UCSD-AML1 (cell line): Measurements from ENCODE around the gene CD164L2.
"Not testable (repeated sequence)": the region's sequence is repeated elsewhere in the genome, so short reads cannot be mapped to it uniquely, and the experiment has no call there.

Experiments
- DNase-seq: peaks from one replicate; lab custom pipeline; 2025; ENCODE audit not compliant: unreplicated experiment; lab: John Stamatoyannopoulos, UW

CD164L2 gene

GRCh38 chr1:27383039-27383605 lies at the start of gene CD164L2:
Gene CD164L2 (minus strand): TSS chr1:27383333. CDS start chr1:27383239, 94 bp downstream.
- DNase-seq = no peak

DNA sequence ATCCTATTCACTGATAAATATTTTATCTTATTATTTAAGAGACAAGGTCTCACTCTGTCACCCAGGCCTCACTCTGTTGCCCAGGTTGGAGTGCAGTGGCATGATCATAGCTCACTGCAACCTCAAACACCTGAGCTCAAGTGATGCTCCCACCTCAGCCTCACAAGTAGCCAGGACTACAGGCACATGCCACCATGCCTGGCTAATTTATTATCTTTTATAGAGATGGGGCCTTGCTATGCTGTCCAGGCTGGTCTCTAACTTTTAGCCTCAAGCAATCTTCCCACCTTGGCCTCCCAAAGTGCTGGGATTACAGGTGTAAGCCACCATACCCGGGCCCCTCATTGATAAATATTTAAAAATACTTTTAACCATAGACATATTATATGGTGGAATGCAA lies 49.6 kb upstream of the CD164L2 start:
- not testable (repeated sequence) for DNase-seq

GRCh38 chr1:27431601-27431940 lies 48.4 kb upstream of the CD164L2 start:
- DNase-seq = no peak

DNA sequence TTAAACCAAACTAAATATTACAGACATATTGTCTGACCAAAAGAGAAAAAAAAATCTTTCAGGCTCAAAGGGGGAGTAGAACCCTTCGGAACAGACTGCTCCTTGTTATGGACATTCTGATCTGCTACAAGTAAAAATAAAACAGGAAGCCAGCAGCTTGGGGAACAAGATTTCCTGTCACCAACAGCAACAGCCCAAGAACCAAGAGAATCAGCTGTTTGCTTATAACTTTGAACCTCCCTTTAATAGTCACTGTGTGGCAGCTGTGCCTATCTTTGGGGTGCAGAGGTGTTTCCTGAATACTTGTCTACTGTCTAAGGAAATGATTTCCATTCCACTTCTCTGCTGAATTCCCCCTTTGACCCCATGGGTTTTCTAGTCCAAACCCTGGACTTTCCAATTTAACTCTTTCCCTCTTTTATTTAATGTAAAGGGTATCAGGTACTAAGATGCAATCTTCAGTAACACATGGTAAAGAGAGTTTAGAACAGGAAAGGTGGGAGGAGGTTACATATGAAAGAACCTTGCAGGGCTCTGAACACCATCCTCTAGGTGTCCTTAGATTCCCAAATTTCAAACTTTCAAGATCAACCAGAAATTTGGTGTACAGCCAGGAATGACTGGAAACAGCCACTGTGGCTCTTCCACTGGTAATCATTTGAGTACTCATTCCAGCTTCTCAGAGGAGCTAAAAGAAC lies 47.9 kb upstream of the CD164L2 start:
- DNase-seq = peak; percentile 15

- DNase-seq = no peak
Observed at GRCh38 chr1:27429029-27429425, 45.9 kb upstream of the CD164L2 start.

DNA sequence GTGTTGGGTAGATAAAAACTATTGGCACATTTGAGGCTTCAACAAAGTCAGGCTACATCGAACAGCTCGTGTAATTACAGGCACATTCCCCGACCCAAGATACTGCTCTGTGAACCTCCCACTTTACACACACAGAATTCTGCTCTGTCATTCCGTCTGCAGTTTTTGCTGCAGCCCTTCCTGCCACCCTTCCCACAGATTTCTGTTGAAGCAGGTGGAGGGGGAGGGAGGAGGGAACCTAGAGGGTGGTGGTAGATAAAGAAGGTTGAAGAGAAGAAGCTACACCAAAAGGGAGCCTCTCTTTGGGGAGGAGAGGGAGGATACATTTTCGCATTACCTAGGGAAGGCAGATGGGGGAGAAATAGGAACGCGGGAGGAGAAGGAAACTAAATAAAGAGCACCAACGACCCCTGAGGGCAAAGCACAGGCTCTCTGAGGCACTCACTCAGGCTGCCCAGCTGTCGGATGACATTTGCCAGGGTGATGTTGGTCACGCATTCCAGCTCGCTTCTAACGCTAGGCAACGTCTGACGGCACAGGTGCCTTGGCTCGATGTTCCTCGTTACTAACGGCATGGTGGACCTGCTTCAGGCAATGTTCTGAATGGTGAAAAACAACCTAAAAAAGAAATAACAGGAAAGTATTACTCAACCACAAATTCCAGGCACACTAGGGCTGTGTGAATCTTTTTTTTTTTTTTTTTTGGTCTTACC lies 45.3 kb upstream of the CD164L2 start:
- peak; percentile 49 for DNase-seq

GRCh38 chr1:27427816-27428315 lies 44.7 kb upstream of the CD164L2 start:
- DNase-seq = no peak

GRCh38 chr1:27427329-27427728 lies 44.2 kb upstream of the CD164L2 start:
- no peak for DNase-seq

GRCh38 chr1:27423709-27424108 lies 40.6 kb upstream of the CD164L2 start:
- no peak for DNase-seq

DNA sequence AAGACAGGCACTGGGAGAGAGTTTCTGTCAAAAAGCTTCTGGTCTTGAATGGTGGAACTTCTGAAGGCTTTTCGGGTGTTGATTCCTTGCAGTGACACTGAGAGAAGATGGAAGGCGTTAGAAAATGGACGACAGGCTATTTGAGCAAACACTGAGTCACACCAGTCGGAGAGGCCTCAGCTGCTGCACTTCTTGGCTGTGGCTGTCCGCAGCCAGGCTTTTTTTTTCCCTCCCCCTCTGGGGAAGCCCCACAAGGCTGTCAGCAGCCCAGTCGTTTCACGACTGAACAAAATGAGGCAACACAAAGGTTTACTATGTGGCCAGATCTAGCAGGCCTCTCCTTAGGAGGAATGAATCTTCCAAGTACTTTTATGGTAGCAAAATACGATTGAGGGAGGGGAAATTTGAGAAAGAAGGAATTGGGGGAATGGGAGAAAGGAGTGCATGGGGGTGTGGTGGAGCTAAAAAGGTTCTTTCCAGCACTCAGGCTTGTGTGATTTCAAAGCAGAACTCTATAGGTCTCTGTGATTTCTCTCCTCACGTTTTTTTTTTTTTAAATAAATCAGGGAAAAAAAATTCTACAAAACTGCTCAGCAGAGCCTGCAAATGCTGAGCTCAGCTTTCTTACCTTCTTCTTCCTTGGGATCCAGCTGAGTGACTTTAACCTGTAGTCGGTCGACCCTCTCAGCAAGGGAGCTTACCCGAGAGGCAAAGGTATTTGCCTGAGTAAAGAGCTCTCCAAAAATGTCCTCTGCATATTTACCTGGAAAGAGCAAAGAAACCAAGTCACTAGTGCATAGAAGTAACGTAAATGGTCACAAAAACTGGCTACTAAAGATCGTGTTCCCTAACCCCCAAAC lies 35.4 kb upstream of the CD164L2 start:
- no peak for DNase-seq

- DNase-seq = no peak
Observed at GRCh38 chr1:27417713-27418112, 34.6 kb upstream of the CD164L2 start.

- peak; percentile 47 for DNase-seq
Observed at GRCh38 chr1:27416387-27417111, 33.4 kb upstream of the CD164L2 start.

DNA sequence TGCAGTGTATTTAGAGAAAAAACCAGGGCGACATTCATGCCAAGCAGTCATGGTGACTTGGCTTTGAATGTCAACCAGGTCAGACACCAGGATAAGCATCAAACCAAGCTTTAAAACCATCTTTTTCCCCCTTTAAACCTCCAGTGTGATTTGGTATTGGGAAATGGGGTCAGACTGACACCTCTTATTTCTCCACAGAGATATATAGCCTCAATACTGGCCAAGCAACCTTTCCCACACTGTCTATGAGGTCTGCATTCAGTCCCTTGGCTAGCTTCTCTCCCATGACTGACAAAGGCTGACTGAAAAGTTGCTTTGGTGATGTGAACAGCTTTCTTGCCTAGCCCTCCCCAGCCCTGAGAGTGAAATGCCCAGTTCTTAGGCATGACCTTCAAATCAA lies 31.0 kb upstream of the CD164L2 start:
- no peak for DNase-seq

DNA sequence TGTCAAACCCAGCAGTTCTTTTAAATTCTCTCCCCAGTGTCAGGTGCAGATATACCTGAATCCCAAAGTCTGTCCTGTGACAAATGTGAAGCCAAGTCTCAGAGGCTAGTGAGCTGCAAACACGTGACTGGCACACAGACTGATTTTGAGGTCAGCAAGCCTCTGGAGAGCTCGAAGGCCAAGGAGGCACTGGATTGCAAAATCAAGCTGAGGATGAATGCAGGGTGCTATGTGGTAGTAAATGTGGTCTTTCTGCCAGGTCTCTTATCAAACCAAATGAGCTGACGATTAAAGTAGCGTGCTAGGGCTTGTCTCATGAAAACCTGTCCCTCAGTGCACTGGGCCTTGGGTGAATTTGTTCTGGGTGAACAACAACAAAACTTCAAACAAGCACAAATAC lies 29.9 kb upstream of the CD164L2 start:
- DNase-seq = no peak

- no peak for DNase-seq
Observed at GRCh38 chr1:27412502-27412901, 29.4 kb upstream of the CD164L2 start.

DNA sequence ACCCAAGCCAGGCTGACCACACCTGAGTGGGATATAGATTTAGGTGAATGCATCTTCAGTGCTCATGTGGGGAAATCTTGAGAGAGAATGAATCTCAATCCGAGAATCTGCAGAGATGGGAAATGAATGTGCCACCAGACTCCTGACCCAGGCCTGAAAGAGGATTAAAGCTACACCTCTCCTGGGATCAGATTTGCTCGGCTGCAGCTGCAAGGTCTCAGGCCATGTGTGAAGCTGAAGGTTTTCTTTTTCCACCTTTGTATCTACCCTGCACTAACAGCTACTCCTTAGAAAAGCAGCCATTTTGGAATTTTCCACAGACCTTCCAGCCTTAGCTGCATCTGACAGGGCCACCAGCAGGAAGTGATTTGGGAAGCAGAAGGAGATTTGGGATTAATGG lies 27.6 kb upstream of the CD164L2 start:
- DNase-seq = no peak

DNA sequence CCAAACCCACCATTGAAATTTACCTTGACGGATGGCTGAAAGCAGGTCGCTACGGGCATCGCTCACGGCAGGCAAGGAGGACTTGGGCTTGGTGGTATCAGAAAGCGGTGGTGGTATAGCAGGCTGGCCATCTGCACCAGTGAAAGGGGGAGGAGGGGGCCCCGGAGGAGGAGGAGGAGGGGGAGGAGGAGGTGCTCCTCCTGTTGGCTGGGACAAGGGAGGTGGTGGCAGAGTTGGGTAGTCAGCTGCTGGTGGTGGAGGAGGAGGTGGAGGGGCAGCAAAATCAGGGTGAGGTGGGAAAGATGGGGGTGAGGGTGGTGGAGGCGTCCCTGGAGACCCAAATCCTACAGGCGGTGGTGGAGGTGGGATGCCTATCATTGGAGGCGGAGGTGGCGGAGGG lies 26.5 kb upstream of the CD164L2 start:
- no peak for DNase-seq

DNA sequence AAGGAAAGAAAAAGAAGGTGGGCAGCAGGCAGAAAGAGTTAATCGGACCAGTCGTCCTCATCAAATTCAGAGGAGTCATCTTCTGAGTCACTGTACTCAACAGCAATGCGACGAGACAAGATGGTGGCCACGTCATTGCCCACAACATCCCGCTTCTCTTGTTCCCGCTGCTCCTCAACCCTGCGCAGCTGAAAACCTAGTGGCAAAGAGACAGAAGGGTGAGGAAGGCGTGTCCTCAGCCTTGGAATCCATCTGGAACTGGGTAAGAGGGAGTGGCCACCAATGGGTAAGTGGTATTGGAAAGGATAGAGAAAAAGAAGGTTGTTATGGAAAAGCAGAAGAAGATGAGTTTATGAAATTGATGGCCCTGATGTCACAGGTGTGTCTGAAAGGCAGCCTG lies 25.0 kb upstream of the CD164L2 start:
- no peak for DNase-seq

GRCh38 chr1:27406791-27407190 lies 23.7 kb upstream of the CD164L2 start:
- not testable (repeated sequence) for DNase-seq

GRCh38 chr1:27406362-27406680 lies 23.2 kb upstream of the CD164L2 start:
- no peak for DNase-seq
